K562 (cell line): ENCODE data around the gene GOSR1. TPM values are rescaled to one million over a fixed set of nuclear protein-coding genes. Genes with fewer than 3 reads are reported as not detected.

Source experiments
- CC2D1A ChIP-seq: fragments of 450-650 bp; IDR thresholded peaks from 2 replicates; pipeline ENCODE4 v1.6.1; 2017; ENCODE audit warnings: mild to moderate bottlenecking
- CHCHD3 ChIP-seq: fragments of 250-450 bp; sonication (Bioruptor Pico); IDR thresholded peaks from 2 replicates; pipeline ENCODE4 v2.1.2; 2022; ENCODE audit warnings: mild to moderate bottlenecking
- DNMT1 ChIP-seq: fragments of 450-650 bp; IDR thresholded peaks from 2 replicates; pipeline ENCODE4 v1.6.1; 2016; ENCODE audit warnings: antibody characterized with exemption, mild to moderate bottlenecking
- ELF4 ChIP-seq: fragments of 450-650 bp; formaldehyde crosslinking; IDR thresholded peaks from 2 replicates; pipeline ENCODE4 v1.4.0; 2022; ENCODE audit warnings: missing genetic modification characterization
- HLTF ChIP-seq: fragments of 450-650 bp; IDR thresholded peaks from 2 replicates; pipeline ENCODE4 v1.6.1; 2016
- HMGN3 ChIP-seq: IDR thresholded peaks from 2 replicates; pipeline ENCODE4 v1.6.1; 2011; ENCODE audit warnings: borderline replicate concordance, low read depth, mild to moderate bottlenecking, mixed read lengths, low read length; ENCODE audit not compliant: insufficient read length; ENCODE audit errors: extremely low read depth
- KDM4B ChIP-seq, 2 experiments: fragments of 450-650 bp in 1 of 2; sonication (generic) in 1 of 2; IDR thresholded peaks; 2 replicates each; pipeline ENCODE4 v1.6.1; 2016 to 2017; ENCODE audit warnings: borderline replicate concordance in 2 of 2, antibody characterized with exemption in 1 of 2, low read depth in 1 of 2, mild to moderate bottlenecking in 1 of 2
- KLF6 ChIP-seq: fragments of 250-450 bp; sonication (Bioruptor Pico); IDR thresholded peaks from 2 replicates; pipeline ENCODE4 v1.4.0; 2020; ENCODE audit warnings: mild to moderate bottlenecking, moderate library complexity, borderline replicate concordance
- L3MBTL2 ChIP-seq: fragments of 450-650 bp; IDR thresholded peaks from 2 replicates; pipeline ENCODE4 v1.6.1; 2016; ENCODE audit warnings: mild to moderate bottlenecking, moderate library complexity
- NEUROD1 ChIP-seq: fragments of 150-350 bp; IDR thresholded peaks from 2 replicates; pipeline ENCODE4 v1.6.1; 2014; ENCODE audit warnings: borderline replicate concordance, low read length, low read depth; ENCODE audit not compliant: partially characterized antibody
- PCBP1 ChIP-seq: fragments of 200-400 bp; formaldehyde crosslinking; IDR thresholded peaks from 2 replicates; pipeline ENCODE4 v1.6.1; 2018; ENCODE audit warnings: mild to moderate bottlenecking, low read depth, low read length; ENCODE audit not compliant: poor library complexity, severe bottlenecking
- POLR2G ChIP-seq: fragments of 200-400 bp; formaldehyde crosslinking; IDR thresholded peaks from 2 replicates; pipeline ENCODE4 v1.6.1; 2017; ENCODE audit warnings: low read depth, mild to moderate bottlenecking, antibody characterized with exemption, low read length, moderate library complexity
- SMARCA4 ChIP-seq: fragments of 450-650 bp; IDR thresholded peaks from 2 replicates; pipeline ENCODE4 v1.6.1; 2016
- ZBTB17 ChIP-seq: fragments of 450-650 bp; formaldehyde crosslinking; IDR thresholded peaks from 2 replicates; pipeline ENCODE4 v1.4.0; 2020; ENCODE audit warnings: mild to moderate bottlenecking
- ZNF766 ChIP-seq: fragments of 200-800 bp; sonication (Bioruptor generic); conservative IDR thresholded peaks from 2 replicates; pipeline ENCODE4 v1.6.1; 2016; ENCODE audit warnings: missing genetic modification characterization, missing compliant biosample characterization
- ZSCAN29 ChIP-seq: fragments of 450-650 bp; IDR thresholded peaks from 2 replicates; pipeline ENCODE4 v1.6.1; 2017
- polyA plus RNA-seq, 8 experiments: library from polyadenylated mRNA; depleted of rRNA in 4 of 8; stranded (reverse) in 5 of 8; unstranded in 3 of 8; fragments of >200 nt; fragmentation: Nextera tagmentation in 2 of 8; fragmentation: Illumina TruSeq in 1 of 8; extraction: Ambion mirVana in 2 of 8; extraction: Trizol in 1 of 8; gene quantifications; 2 replicates each; pipeline versions ENCODE4 v1.2.1 to v1.2.3, GENCODE V29; 2011 to 2014; ENCODE audit warnings: inconsistent platforms in 1 of 8, missing spikeins in 1 of 8
- total RNA-seq, 7 experiments: library from RNA; depleted of rRNA in 6 of 7; stranded (reverse); fragments of >200 nt in 6 of 7; fragmentation: Illumina TruSeq in 2 of 7; extraction: Trizol in 2 of 7; gene quantifications; 2 replicates each; pipeline versions ENCODE4 v1.2.1 to v1.2.3, GENCODE V29; 2011 to 2021; ENCODE audit warnings: low replicate concordance in 1 of 7
- TF ChIP-seq, protein P1 (sequence below): sonication (generic); formaldehyde crosslinking; IDR thresholded peaks from 2 replicates; pipeline ENCODE4 v1.8.1; 2022; ENCODE audit warnings: missing genetic modification reagents
- TF ChIP-seq, protein P2 (sequence below), 3 experiments: fragments of 200-800 bp in 1 of 3; fragments of 250-450 bp in 1 of 3; fragments of 450-650 bp in 1 of 3; sonication (Bioruptor Pico) in 1 of 3; sonication (Bioruptor generic) in 1 of 3; formaldehyde crosslinking in 1 of 3; IDR thresholded peaks; 2 replicates each; pipeline versions ENCODE4 v1.6.1 to v1.8.0; 2016 to 2022; ENCODE audit warnings: mild to moderate bottlenecking in 2 of 3, missing genetic modification characterization in 2 of 3, missing compliant biosample characterization in 1 of 3, moderate library complexity in 1 of 3
- TF ChIP-seq, protein P3 (sequence below), 2 experiments: fragments of 450-650 bp in 1 of 2; IDR thresholded peaks; 2 replicates each; pipeline ENCODE4 v1.6.1; 2011 to 2017; ENCODE audit warnings: low read depth in 2 of 2, antibody characterized with exemption in 1 of 2, borderline replicate concordance in 1 of 2, low read length in 1 of 2, mild to moderate bottlenecking in 1 of 2, mixed read lengths in 1 of 2; ENCODE audit not compliant: control insufficient read depth in 1 of 2

The GOSR1 gene
- total and polyA plus RNA-seq, 9 of the 15 experiments (the other 6 are each of a cell fraction or from before 2014, with no cell fraction given), result 17.6 to 95.5 (median 33.3) TPM

DNA sequence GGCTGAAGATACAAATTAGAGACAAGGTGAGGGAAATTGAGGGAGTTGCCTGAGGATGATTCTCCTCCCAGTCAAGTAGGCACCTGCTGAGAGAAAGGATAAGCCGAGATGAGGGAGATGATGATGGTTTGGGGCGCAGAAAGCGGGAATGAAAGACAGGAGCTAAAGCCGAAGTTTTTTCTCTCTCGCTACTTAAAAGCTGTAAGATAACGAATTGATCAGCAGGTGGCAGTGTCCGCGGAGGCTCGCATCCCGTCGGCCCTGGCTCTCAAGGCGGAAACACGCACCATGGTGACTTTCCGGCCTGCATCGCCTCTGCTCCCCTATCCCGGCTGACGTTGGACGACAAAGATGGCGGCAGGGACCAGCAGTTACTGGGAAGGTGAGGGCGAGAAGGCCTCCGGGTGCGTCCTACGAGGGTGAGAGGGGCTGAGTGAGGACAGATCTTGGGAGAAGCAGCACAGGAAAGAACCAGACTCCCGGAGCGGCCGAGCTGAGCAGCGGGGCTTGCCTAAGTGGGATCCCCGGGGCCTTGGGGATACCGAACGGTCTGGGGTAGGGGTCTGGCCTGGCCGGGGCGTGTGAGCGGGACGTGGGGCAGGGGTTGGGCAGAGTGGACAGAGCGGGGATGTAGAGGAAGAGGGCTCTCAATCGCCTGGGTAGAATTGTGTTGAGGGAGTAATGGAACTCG is at the start of gene GOSR1 (continued):
- TF ChIP-seq DNMT1 (peak; percentile 57; the same call in 1 of the 2 replicates), KDM4B (IDR thresholded peaks at IDR 0.05; ENCODE audit: borderline replicate concordance in 2 of 2, low read depth in 1 of 2) (peak in 1 of 2 experiments; percentile 90; a peak in 2 of 4 replicates), KLF6 (CRISPR knock-in tag) (no peak), CHCHD3 (CRISPR knock-in tag) (no peak), L3MBTL2 (0 out of 2 replicates have a peak, but pooled peaks have one; percentile 13), NEUROD1 (peak; percentile 61), ZSCAN29 (no peak), POLR2G (peak; percentile 97), HLTF (peak; percentile 72; the same call in 1 of the 2 replicates), PCBP1 (no peak), HMGN3 (peak; percentile 70), SMARCA4 (no peak), ZNF766 (CRISPR knock-in tag) (no peak), CC2D1A (no peak; the same call in 1 of the 2 replicates), ELF4 (CRISPR knock-in tag) (peak; percentile 43; the same call in 1 of the 2 replicates), ZBTB17 (CRISPR knock-in tag) (no peak)
- TF ChIP-seq, protein P1, sequence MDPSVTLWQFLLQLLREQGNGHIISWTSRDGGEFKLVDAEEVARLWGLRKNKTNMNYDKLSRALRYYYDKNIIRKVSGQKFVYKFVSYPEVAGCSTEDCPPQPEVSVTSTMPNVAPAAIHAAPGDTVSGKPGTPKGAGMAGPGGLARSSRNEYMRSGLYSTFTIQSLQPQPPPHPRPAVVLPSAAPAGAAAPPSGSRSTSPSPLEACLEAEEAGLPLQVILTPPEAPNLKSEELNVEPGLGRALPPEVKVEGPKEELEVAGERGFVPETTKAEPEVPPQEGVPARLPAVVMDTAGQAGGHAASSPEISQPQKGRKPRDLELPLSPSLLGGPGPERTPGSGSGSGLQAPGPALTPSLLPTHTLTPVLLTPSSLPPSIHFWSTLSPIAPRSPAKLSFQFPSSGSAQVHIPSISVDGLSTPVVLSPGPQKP, result no peak
- TF ChIP-seq, protein P2, sequence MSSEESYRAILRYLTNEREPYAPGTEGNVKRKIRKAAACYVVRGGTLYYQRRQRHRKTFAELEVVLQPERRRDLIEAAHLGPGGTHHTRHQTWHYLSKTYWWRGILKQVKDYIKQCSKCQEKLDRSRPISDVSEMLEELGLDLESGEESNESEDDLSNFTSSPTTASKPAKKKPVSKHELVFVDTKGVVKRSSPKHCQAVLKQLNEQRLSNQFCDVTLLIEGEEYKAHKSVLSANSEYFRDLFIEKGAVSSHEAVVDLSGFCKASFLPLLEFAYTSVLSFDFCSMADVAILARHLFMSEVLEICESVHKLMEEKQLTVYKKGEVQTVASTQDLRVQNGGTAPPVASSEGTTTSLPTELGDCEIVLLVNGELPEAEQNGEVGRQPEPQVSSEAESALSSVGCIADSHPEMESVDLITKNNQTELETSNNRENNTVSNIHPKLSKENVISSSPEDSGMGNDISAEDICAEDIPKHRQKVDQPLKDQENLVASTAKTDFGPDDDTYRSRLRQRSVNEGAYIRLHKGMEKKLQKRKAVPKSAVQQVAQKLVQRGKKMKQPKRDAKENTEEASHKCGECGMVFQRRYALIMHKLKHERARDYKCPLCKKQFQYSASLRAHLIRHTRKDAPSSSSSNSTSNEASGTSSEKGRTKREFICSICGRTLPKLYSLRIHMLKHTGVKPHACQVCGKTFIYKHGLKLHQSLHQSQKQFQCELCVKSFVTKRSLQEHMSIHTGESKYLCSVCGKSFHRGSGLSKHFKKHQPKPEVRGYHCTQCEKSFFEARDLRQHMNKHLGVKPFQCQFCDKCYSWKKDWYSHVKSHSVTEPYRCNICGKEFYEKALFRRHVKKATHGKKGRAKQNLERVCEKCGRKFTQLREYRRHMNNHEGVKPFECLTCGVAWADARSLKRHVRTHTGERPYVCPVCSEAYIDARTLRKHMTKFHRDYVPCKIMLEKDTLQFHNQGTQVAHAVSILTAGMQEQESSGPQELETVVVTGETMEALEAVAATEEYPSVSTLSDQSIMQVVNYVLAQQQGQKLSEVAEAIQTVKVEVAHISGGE (CRISPR knock-in tag; IDR thresholded peaks at IDR 0.05), result peak in 2 of 3 experiments; percentile 45 to 92; a peak in 2 of 6 replicates
- TF ChIP-seq, protein P3, sequence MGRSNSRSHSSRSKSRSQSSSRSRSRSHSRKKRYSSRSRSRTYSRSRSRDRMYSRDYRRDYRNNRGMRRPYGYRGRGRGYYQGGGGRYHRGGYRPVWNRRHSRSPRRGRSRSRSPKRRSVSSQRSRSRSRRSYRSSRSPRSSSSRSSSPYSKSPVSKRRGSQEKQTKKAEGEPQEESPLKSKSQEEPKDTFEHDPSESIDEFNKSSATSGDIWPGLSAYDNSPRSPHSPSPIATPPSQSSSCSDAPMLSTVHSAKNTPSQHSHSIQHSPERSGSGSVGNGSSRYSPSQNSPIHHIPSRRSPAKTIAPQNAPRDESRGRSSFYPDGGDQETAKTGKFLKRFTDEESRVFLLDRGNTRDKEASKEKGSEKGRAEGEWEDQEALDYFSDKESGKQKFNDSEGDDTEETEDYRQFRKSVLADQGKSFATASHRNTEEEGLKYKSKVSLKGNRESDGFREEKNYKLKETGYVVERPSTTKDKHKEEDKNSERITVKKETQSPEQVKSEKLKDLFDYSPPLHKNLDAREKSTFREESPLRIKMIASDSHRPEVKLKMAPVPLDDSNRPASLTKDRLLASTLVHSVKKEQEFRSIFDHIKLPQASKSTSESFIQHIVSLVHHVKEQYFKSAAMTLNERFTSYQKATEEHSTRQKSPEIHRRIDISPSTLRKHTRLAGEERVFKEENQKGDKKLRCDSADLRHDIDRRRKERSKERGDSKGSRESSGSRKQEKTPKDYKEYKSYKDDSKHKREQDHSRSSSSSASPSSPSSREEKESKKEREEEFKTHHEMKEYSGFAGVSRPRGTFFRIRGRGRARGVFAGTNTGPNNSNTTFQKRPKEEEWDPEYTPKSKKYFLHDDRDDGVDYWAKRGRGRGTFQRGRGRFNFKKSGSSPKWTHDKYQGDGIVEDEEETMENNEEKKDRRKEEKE (IDR thresholded peaks at IDR 0.05; ENCODE audit: borderline replicate concordance in 1 of 2, control insufficient read depth in 1 of 2, low read depth in 2 of 2, low read length in 1 of 2), result peak in 1 of 2 experiments; percentile 75; a peak in 1 of 4 replicates
